ENCODE data around the gene OTUD1.

GRCh38 chr10:23441251-23441650 is 2.4 kb downstream of the OTUD1 start:
- no peak for TF ChIP-seq CTCF (IDR thresholded peaks at IDR 0.05)
- no peak for TF ChIP-seq POLR2A (IDR thresholded peaks at IDR 0.05)
